RPMI7951 (cell line): Measurements from ENCODE around the gene SLC25A18. TPM values are rescaled to one million over a fixed set of nuclear protein-coding genes. Genes with fewer than 3 reads are reported as not detected.
A peak's percentile ranks its signal among the peaks of the same experiment; 100 is the strongest.
"Not testable (repeated sequence)": the region's sequence is repeated elsewhere in the genome, so short reads cannot be mapped to it uniquely, and the experiment has no call there.

Experiments used
- DNase-seq: peaks from one replicate; pipeline ENCODE4 v3.0.0-alpha.2; 2012; ENCODE audit warnings: low read depth
- total RNA-seq: library from RNA; depleted of rRNA; stranded (reverse); fragments of >200 nt; shearing (Covaris generic); gene quantifications from 2 replicates; pipeline ENCODE4 v1.2.3, GENCODE V29; 2014; rRNA removed

SLC25A18 gene
- total RNA-seq, result not detected in 2 replicates

GRCh38 chr22:17562906-17563870 lies at the start of gene SLC25A18:
SLC25A18 (plus strand) TSS chr22:17563498; CDS start chr22:17579945, 16,447 bp downstream.
- DNase-seq, result no peak

- no peak for DNase-seq
Observed at GRCh38 chr22:17513612-17514011, 49.7 kb upstream of the SLC25A18 start.

GRCh38 chr22:17514084-17514483 lies 49.2 kb upstream of the SLC25A18 start:
- DNase-seq, result no peak

GRCh38 chr22:17518406-17518805 lies 44.9 kb upstream of the SLC25A18 start:
- DNase-seq, result no peak

GRCh38 chr22:17521971-17522370 lies 41.3 kb upstream of the SLC25A18 start:
- DNase-seq, result not testable (repeated sequence)

GRCh38 chr22:17523925-17524324 lies 39.4 kb upstream of the SLC25A18 start:
- no peak for DNase-seq

- peak; percentile 20 for DNase-seq
Observed at GRCh38 chr22:17536269-17536668, 27.0 kb upstream of the SLC25A18 start.

GRCh38 chr22:17537155-17537554 lies 26.1 kb upstream of the SLC25A18 start:
- DNase-seq, result no peak

- DNase-seq, result no peak
Observed at GRCh38 chr22:17540481-17540880, 22.8 kb upstream of the SLC25A18 start.

GRCh38 chr22:17541476-17541875 lies 21.8 kb upstream of the SLC25A18 start:
- no peak for DNase-seq

GRCh38 chr22:17542452-17542851 lies 20.8 kb upstream of the SLC25A18 start:
- DNase-seq, result no peak

GRCh38 chr22:17548010-17548755 lies 15.1 kb upstream of the SLC25A18 start:
- no peak for DNase-seq

GRCh38 chr22:17548756-17549035 lies 14.6 kb upstream of the SLC25A18 start:
- no peak for DNase-seq

- DNase-seq, result no peak
Observed at GRCh38 chr22:17549183-17549582, 14.1 kb upstream of the SLC25A18 start.

GRCh38 chr22:17549655-17550054 lies 13.6 kb upstream of the SLC25A18 start:
- DNase-seq, result no peak

GRCh38 chr22:17552737-17553136 lies 10.6 kb upstream of the SLC25A18 start:
- no peak for DNase-seq

- no peak for DNase-seq
Observed at GRCh38 chr22:17554814-17555213, 8.5 kb upstream of the SLC25A18 start.

GRCh38 chr22:17559188-17559587 lies 4.1 kb upstream of the SLC25A18 start:
- no peak for DNase-seq

- no peak for DNase-seq
Observed at GRCh38 chr22:17563936-17564391, 666 bp downstream of the SLC25A18 start.

- not testable (repeated sequence) for DNase-seq
Observed at GRCh38 chr22:17566016-17566687, 2.9 kb downstream of the SLC25A18 start.

- DNase-seq, result no peak
Observed at GRCh38 chr22:17566776-17567175, 3.5 kb downstream of the SLC25A18 start.

- DNase-seq, result peak; percentile 39
Observed at GRCh38 chr22:17569971-17570511, 6.7 kb downstream of the SLC25A18 start.
